GM19023 (cell line): ENCODE data around the gene ZNF804B.

Experiments used
- ATAC-seq: cut with Tn5 transposase; IDR thresholded peaks from one replicate; pipeline ENCODE4 v1.9.1; 2021; ENCODE audit warnings: mild to moderate bottlenecking, moderate library complexity; ENCODE audit not compliant: unreplicated experiment

ZNF804B gene

GRCh38 chr7:88759230-88760135 lies at the start of gene ZNF804B:
Gene ZNF804B (plus strand): TSS chr7:88759700. CDS start chr7:88759977, 277 bp downstream.
- ATAC-seq = no peak

GRCh38 chr7:88735920-88736319 lies 23.6 kb upstream of the ZNF804B start:
- ATAC-seq = no peak

DNA sequence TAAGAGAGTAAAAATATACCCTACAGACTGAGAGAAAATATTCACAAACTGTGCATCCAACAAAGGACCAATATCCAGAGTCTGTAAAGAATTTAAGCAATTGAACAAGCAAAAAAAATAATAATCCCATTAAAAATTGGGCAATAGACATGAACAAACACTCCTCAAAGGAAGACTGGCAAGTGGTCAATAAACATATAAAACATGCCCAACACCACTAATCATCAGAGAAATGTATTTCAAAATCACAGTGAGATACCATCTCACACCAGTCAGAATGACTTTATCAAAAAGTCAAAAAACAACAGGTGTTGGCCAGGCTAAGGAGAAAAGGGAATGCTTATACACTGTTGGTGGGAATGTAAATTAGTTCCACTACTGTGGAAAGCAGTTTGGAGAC lies 21.9 kb upstream of the ZNF804B start:
- ATAC-seq = no peak

DNA sequence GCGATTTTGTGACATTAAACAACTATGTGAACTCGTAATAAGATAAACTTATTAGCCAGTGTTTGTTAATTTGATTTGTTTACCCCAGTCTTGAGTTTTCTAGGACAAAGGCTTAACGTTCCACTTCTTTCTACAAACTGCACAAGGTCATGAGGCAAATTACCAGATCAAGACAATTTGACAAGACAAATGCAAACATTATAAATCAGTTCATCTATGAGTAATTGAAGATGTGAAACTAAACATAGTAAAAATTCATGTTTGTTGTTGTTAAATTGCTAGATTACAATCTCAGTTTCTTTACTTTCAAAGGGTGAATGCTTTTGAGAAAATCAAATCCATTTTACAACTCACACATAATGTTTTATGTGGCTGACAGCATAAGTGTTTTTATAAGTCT lies 13.4 kb upstream of the ZNF804B start:
- ATAC-seq = no peak

DNA sequence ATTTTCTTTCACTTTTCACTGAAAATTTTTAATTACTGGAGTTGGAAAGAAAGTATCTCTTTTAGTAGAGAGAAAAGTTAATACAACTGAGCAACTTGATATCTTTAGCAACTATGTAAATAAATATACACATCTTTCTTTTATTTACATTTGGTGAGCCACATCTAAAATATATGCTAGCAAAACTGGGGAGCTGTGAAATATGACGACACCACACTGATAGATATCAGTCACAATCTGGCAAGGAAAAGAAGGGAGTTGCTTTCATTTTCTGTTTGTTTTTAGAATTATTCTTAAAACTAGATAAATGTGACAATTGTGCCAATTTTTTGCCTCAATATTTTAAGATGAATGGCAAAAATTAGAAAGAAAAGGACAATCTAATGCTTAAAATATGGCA lies 2.7 kb upstream of the ZNF804B start:
- ATAC-seq = no peak

- no peak for ATAC-seq
Measured at GRCh38 chr7:88757371-88757770, 2.1 kb upstream of the ZNF804B start.

GRCh38 chr7:88758381-88759229 lies 895 bp upstream of the ZNF804B start:
- ATAC-seq = no peak

- no peak for ATAC-seq
Measured at GRCh38 chr7:88760136-88760515, 626 bp downstream of the ZNF804B start.

DNA sequence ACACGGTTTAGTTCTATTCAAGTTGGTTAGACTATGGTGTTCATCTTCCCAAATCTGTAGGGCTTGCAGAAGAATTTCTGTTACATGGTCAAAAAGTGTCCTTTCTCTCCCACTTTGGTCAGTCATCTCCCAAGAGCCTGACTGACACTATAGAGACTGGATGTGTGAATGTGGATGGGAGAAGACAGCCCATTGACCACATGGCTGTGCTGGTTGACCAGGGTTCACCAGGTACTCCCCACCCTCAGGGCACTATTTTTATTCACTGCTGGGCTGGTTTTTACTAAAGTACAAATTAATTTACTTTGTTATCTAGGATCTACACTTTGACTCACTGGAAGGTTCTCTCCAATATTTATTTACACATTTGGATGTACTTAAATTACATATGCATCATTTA lies 2.3 kb downstream of the ZNF804B start:
- no peak for ATAC-seq

DNA sequence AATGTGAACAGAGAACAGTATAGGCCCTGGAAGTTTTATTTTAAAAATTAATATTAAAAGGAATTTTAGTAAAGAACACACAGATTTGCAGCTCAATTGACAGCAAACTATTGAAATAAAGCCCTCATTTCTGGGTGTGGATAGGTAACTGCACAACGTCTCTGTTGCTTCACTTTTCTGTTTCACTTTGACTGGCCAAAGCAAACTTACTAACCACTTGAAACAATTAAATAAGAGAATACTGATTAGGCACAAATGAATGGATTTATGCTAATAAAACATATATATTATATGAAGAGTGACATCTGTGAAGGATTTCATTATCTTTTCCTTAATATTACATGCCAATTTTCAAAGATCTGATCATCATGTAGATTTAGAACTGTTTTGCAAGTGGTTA lies 11.9 kb downstream of the ZNF804B start:
- ATAC-seq = no peak

DNA sequence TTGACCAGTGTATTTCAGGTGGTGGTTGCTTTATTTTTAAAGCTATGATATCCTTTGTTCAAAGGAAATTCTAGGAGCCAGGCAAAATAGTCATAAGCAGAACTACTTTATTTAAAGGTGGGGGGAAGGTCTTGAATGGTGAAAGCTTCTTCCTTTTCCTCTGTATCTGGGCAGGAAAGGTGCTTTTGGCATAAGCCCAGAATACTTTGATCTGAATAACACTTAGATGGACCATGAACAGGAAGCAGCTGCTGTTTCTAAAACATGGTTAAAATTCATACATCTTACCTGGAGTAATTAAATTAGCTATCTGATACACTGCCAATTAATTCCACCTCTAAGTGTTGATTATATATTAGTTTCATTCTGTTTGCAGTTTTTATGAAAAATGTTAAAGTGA lies 13.3 kb downstream of the ZNF804B start:
- no peak for ATAC-seq

DNA sequence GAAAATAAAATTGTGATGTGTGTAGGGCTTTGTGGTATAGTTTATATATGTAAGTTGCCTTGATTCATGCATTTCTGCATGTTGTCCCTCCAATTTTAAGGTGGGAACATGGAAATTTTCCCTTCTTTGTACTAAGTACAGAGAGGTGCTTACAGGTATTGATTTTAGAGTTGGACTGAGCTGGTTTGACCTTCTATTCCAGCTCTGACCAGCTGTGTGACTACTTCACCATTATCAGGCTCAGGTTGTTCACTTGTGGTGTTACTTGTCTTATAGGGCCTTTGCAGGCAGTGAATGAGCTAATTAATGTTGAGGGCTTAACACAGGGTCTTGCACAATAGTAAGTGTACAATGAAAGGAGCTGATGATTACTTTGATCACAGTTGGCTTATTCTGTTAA lies 16.3 kb downstream of the ZNF804B start:
- ATAC-seq = no peak

GRCh38 chr7:88787777-88788176 lies 28.3 kb downstream of the ZNF804B start:
- no peak for ATAC-seq

DNA sequence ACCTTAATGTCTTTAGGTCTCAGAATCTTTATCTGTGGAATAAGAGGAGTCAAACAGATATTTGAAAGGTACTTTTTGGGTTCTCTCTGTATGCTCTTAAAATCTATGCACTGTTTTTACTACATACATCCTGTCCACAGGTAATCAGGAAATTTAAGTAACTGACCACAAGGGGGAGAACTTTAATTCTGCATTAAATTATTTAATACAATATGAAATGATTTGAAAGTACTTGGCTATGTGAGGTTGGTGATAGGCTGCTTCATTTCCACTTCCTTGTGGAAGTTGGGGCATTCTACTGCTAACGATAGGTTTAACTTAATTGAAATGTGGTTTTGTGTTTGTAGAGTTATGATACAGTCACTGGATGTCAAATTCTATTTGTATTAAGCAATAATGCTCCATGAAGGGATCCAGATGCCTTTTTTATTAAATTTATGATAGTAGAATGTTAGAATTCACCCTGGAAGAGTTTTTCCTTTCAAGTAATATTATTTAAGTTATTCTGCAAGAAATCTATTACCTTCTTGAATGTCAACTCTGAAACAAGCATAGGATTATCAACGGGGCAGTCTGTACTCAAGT lies 30.1 kb downstream of the ZNF804B start:
- ATAC-seq = no peak

GRCh38 chr7:88791891-88792290 lies 32.4 kb downstream of the ZNF804B start:
- ATAC-seq = no peak

GRCh38 chr7:88792361-88792760 lies 32.9 kb downstream of the ZNF804B start:
- ATAC-seq = no peak

DNA sequence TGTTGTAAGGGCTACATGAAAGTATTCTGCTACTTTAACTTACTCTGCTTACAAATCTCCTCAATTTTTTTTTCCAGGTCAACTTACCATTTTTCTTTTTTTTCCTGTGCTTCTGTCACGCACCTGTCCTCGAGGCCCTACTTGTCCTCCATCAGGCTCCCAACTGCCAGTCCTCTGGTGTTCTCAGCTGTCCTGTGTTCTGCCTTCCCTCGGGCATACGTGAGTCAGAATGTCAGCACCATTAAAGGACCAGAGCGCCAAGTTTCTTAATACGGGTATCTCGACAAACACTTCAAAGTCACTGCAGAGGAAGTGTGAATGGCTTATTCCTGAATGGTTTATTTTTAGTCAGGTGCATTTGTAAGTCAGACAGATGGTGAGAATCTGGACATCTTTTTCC lies 36.1 kb downstream of the ZNF804B start, which contains the start of gene TEX47:
Gene TEX47 (minus strand): TSS at position 185 of the 400 bp plus-strand sequence. CDS start 795 bp downstream, outside the sequence.
- ATAC-seq = no peak

DNA sequence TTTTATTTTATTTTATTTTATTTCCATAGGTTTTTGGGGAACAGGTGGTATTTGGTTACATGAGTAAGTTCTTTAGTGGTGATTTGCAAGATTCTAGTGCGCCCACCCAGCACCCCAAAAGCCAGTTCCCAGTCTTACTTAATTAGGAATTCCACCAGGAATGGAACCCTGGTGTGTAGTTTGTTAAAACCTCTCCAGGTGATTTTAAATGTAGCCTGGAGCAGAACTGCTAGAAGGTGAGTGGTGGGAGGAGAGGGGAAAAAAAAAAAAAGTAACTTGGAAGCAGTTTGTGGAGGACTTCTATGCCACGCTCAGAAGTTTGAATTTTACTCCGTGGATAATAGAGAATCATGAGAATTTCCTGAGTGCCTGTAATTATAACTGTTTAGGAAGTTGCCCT lies 41.5 kb downstream of the ZNF804B start:
- ATAC-seq = no peak

DNA sequence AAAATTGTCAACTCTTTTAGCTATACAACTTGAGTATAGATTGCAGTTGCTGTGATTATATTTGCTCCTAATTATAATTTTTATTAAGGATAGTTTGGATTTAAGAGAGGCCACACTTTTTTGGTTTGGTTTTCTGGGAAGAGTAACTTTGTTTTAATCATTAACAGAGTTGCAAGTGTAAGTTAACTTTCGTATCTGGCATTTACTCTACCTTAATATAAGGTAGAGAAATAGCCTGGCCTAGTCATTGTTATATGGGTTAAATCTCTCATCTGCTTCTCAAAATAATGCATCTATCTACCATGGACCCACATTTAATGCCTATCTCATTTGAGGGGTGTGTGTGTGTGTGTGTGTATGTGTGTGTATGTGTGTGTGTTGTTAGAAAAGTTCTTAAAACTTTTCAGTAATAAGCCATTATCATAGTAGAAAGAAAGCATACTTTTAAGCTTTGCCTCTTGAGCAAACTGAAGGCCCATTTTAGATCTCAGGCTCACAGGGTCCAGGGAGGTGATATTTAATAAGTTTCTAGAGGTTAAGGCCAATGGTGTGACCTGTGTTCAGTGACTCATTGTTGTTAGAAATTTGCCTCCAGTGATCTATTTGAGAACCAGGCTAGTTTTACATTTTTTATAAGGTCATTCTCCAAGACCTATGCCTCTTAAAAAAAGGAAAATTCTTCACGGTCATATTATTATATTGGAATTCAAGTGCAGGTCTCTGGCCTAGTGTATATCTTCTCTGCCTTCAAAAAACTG lies 47.0 kb downstream of the ZNF804B start:
- no peak for ATAC-seq

DNA sequence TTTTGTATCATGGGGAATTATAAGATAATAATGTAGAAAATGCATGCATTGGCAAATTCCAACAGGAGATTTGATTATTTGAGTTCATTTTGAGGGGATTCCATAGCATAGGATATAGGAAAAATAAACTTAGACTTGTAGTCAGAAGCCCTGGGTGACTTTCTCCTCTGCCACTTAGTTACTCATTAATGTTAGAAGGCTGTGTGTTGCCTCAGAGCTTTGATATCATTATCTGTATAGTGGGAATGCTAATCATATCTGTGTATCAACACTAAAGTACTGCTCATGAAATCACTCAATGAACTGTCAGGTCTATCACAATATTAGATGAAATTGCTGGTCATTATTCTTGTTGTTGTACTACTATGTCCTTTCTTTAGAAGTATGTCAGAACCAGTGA lies 59.1 kb downstream of the ZNF804B start:
- no peak for ATAC-seq

DNA sequence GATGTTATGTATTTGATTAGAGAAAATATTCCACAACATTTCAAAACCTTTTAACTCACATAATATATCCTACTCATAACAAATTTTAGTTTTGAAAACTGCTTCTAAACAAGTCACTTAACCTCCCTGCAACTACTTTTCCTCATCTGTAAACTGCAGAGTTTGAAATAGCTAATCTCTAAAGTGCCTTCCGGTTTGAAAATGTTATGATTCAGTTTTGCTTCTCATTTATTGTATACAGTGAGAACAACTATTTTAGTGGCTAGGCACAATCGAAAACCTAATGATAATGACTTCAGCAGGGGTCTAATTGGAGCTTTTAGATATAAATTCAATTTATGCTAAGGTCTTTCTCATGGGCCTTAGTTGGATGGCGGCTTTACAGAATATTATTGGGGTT lies 66.7 kb downstream of the ZNF804B start:
- ATAC-seq = no peak
